Medulla oblongata (tissue), 1 donor: ENCODE measurements around the gene C2orf69.

Experiments
- DNase-seq: peaks from one replicate; pipeline ENCODE4 v3.0.0-alpha.2; 2015; ENCODE audit errors: extremely low spot score

C2orf69 gene

DNA sequence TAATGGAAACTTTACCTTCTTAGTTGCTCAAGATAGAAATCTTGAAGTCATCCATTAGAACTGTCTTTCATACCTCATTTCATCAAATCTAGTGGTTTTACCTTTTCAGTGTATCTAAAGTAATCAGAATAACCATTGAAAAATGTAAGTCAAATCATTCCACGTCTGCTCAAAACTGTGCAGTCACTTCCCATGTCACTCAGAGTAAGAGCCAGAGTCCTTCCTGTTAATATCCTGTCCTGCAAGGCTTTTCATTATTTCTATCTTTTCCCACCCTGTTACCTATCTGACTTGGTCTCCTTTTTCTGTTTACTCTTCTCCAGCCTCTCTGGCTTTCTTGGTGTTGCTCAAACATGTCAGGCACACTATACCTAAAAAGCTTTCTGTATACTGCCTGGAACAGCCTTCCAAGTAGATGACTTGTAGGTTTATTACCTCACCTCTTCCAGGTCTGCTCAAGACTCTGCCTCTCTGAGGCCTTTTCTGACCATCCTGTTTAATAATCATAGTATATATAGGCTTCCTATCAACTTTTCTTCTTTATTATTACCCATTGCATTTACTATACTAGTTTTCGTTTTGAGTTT lies 3.4 kb downstream of the C2orf69 start:
- no peak for DNase-seq

DNA sequence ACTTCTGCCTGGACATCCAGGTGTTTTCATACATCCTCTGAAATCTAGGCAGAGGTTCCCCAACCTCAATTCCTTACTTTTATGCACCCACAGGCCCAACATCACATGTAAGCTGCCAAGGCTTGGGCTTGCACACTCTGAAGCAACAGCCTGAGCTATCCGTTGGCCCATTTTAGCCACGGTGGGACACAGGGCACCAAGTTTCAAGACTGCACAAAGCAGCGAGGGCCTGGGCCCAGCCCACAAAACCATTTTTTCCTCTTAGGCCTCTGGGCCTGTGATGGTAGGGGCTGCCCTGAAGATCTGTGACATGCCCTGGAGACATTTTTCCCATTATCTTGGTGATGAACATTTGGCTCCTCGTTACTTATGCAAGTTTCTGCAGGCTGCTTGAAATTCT lies 5.9 kb downstream of the C2orf69 start:
- no peak for DNase-seq

DNA sequence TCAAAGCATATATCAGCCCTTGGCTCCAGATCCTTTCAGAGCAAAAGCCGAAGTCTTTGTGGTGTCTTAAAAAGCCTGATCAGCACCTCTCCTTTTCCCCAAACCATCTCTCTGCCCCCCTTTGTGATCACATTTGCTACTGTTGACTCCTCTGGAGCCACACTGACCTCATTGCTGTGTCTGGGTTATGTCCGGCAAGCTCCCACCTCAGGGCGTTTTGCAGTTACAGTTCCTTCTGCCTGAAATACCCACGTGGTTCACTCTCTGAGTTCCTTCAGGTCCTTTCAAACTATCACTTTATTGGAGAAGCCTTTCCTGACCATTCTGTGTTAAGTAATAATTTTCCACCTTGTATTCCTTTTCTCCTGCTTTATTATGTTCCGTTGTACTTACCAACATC lies 11.8 kb downstream of the C2orf69 start:
- peak; percentile 57 for DNase-seq

DNA sequence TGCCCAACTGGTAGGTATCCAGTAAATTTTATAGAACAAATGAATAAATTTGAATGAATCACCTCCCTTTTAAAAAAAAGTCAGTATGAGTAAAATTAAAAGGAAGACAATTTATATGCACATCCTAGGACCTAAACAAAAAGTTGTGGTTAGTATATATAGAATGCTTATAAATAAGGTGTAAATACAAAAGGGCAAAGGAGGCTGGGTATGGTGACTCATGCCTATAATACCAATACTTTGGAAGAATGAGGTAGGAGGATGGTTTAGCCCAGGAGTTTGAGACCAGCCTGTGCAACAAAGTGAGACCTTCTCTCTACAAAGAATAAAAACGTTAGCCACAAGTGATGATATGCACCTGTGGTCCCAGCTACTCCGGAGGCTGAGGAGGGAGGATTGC lies 12.8 kb downstream of the C2orf69 start:
- DNase-seq: no peak

DNA sequence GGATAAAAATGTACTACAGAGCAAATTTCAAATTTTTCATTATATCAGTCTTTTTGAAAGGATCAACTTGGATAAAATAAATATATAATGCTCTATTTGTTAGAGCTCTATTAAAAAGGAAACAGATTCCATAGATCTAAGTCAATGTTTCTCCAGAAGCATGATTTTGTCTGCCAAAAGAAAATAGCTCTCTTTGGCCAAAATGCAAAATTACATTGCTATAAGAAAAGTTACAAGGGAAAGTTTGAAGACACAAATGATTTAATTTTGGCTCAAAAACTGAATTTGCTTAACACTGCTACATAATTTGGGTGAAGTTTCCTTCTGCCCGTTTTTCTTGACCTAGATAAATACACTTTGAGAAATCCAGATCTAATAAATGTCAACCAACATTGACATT lies 15.7 kb downstream of the C2orf69 start:
- no peak for DNase-seq

DNA sequence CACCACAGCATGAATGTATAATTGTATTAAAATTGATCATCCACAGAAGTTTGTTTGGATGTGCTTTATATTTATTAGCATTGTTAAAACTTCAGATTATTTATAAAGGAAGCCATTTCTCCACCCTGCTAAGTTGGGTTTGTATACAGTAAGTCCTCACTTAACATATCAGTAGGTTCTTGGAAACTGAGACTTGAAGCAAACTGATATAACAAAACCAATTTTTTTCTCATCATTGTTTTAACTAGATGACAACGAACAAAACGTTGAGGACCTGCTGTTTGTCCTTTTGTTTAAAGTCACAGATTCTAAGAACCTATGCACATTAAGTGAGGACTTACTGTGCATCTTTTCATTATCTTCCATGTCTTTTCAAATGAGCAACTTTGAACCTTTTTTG lies 17.1 kb downstream of the C2orf69 start:
- DNase-seq: no peak

DNA sequence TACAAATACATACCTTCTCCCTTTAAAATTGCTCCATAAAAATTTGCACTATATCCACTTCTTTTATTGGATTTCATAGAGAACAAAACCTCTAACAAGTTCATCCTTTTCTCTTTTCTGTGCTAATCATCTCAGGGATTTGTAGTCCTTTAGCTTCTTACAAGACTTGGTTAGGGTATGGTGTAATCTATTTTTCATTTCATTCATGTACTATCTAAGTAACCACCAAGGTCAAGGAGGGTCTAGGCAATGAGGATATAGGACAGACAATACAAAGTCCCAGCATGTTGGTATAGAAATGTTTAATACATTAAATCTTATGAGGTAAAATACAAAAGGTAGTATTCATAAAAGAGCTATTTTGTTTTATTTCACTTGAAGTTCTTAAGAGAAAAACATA lies 17.5 kb downstream of the C2orf69 start:
- DNase-seq: no peak

DNA sequence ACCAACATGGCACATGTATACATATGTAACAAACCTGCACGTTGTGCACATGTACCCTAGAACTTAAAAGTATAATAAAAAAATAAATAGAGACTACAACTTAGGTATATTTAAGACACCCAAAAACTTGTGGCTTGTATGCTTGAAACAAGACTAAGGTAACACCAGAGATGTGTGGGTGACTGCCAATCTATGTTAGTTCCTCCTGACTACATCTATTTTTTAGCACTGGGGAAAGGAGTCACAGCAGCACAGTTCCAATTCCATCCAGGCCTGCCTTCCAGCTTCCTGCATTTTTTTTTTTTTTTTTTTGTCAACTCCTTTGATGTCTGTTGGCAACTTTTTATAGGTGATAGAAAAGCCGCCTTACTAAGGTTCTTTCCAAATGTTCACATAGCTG lies 18.2 kb downstream of the C2orf69 start:
- peak; percentile 29 for DNase-seq

DNA sequence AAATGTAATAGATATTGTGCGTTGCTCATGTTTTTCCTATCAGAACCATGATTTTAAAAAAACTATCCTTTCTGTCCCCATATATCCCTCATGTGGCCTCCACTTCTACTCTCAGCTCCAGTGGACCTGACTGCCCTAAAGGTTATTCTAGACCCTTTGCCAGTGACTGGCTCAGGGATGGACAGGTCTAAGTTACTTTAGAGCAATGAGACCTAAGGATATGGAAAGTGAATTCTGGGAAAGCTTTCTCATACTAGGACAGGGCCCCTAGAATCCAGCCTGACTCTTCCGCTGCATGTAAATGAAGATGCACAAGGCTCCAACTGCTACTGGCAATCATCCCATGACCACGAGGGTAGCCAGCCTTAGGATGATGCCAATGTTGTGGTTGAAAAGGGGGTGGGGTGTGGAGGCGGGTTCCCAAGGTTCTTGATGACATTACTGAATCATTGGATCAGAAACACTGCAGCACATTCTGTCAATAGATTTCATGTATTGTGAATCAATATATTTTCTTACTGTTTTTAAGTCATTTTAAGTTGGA lies 21.3 kb downstream of the C2orf69 start:
- peak; percentile 95 for DNase-seq

DNA sequence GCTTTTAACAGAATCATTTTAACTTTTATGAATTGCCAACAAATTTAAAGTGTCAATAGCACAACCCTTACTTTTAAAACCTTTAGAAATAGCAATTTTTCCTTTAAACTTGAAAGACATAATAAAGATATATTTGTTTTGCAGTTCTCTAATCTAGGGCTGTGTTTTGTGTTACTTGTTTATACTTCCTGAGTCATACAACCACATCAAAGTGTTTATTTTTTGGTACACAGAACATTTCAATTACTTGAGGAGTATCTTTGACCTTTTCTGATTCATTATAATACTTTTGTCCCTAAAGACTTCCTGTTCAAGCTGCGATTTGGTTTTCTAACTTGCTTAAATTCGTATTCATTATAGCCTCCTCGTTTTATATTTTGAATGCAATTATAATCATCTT lies 22.4 kb downstream of the C2orf69 start:
- no peak for DNase-seq

DNA sequence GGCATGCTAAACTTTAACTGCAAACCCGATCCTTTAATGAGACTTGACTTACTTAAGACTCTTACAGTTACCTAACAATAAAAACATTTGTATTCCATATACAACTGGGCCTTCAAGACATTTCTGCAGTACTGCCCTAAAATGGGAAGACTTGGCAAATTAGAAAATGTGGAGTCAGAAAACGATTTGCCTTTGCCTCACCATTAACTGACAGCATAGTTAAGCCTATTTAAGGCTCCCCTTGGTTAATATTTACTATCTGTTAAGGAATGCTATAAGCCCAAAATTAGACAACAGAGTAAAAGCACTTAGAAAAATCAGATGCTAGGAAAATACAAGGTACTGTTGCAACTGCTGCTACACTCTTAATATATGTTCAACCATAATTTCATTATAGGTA lies 25.5 kb downstream of the C2orf69 start:
- DNase-seq: no peak

DNA sequence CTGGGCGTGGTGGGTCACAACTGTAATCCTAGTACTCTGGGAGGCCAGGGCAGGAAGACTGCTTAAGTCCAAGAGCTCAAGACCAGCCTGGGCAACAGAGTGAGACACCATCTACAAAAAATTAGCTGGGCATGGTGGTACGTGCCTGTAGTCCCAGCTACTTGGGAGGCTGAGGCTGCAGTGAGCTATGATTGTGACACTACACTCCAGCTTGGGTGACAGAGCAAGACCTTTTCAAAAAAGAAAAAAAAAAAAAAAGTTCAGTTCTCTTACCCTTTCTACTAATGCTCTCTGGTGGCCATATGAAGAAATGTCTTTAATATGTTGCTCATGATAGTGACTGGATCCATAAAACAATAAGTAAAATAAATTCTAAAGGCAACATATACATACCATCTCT lies 29.3 kb downstream of the C2orf69 start:
- no peak for DNase-seq

DNA sequence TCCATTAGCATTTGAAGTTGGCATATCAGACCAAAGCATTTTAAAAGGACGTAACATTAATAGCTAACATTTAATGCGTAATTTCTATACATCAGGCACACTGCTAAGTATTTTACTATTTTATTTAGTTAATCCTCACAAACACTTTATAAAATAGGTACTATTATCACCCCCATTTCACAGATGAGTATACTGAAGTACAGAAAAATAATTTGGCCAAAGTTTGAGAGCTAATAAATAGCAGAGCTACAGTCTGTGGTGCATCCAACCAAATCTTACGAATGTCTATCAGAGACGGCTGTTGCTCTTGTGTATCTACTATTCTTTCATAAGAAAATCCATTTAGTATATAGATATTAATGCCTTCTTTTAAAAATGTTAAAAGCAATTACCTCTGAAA lies 32.3 kb downstream of the C2orf69 start:
- no peak for DNase-seq

DNA sequence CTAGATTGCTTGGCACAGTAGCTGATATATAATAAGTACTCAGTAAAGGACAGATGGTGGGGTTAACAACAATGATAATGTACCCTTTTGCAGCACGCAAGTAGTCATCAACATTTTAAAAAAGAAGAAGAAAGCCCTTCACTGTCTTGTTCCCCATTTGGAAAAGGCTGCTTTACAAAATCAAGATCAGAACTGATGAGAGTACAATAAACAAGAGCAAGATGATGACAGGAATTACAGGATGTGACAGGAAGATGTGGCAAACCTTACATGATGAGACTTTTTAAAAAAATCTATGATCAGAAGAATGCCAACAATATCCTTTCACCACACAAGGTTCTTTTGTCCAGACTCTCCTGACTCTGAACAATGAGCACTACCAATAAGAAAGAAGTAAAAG lies 35.1 kb downstream of the C2orf69 start:
- no peak for DNase-seq

DNA sequence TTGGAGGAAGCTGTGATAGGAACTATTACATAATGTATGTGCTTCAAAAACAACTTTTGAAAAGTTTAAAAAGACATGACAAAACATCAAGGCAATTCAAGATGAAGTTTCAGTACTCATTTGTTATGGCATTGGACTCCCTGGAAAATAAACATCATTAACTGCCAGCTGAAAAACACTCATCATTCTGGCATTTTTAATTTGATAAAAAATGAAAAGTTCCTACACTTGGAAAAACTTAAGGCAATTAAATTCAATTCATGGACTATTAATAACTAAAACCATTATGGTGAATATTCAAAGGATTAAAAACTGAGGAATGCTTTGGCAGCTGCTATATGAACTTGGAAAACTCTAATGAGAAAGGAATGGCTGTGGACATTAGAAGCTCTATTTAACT lies 35.7 kb downstream of the C2orf69 start:
- DNase-seq: no peak

DNA sequence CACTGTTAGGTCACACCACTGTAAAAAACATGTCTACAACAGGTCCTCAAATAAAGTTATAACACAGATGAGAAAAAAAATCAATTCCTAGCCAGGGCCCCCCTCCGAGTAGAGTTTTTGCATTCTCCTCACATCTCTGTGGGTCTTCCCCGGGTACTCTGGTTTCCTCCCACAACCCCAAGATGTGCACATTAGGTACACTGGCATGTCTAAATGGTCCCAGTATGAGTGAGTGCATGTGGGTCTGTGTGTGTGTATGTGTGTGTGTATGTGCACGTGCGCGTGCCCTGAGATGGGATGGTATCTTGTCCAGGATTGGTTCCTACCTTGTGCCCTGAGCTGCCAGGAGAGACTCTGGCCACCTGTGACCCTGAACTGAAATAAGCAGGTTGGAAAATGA lies 39.3 kb downstream of the C2orf69 start:
- no peak for DNase-seq

DNA sequence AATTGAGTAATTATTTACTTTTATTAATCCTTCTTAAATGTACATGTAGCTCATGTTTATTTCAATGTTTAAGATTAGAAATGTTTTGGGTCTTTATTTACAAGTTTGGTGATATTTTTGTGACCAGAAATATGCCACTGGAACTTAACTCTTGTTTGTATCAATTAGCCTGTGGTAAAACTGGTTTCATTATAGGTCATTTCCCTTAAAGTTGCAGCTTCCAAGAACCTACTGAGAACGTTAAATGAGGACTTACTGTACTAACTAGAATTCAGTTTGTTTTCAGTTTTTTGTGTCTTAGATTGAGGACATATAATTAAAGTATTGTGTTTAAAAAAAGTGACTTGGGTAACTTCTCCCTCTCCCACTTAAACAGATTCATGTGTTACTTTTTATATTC lies 39.9 kb downstream of the C2orf69 start:
- no peak for DNase-seq

DNA sequence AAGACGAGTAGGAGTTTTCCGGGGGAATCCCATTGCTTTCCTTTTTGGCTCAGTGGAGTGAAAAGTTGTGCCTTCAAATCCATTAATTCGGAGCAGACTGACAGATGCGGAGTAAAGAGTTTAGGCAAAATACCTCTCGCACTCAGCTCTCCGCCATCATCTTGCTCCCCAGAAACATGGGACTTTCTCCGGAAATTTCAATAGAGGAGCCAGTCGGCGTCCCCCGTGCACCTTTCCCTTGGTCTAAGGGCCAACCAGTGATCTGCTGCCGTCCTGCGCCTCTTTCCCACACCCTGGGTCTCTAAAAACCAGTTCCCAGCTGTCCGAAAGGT lies 43.9 kb downstream of the C2orf69 start:
- DNase-seq: peak; percentile 23

DNA sequence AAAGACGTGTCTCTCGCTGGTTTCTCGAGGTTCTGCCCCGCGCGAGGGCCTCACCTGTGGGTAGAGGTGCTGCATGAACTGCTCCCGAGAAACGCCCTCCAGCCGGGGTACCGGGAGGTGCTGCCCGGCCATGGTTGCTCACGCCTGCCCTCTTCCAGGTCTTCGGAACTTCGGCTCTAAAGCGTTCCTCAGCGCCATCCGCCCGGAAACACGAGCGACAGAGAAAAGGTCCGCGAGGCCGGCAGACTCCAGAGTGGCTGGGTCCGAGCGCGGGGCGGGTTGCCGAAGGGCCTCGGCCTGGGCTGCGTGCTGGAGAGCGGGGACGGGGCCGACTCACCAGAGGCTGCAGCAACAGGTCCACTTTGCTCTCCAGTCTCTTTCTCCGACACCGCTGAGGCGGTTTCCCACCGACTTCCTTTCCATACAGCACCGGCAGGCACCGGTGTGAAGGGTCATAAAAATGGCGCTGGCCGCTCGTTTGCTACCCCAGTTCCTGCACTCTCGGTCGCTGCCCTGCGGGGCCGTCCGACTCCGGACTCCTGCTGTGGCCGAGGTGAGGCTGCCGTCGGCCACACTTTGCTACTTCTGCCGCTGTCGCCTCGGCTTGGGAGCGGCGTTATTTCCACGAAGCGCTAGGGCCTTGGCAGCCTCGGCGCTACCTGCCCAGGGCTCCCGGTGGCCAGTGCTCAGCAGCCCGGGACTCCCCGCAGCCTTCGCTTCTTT lies 44.4 kb downstream of the C2orf69 start, which contains the start of the genes MAIP1 and TYW5:
MAIP1 (plus strand) TSS at position 244 of the 723 bp plus-strand sequence; CDS start at position 461, 217 bp downstream.
TYW5 (minus strand) TSS at position 153 of the 723 bp plus-strand sequence; CDS start at position 132, 21 bp downstream.
- DNase-seq: peak; percentile 87

DNA sequence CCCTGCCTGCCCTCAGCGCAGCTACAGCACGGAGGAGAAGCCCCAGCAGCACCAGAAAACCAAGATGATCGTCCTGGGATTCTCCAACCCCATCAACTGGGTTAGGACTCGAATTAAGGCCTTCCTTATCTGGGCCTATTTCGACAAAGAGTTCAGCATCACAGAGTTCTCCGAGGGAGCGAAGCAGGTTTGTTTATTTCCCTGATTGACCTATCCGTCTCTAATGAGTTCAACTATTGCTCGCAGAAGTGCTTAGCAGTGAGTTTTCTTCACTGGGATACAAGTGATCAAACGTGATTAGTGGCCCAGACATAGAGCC lies 44.9 kb downstream of the C2orf69 start:
- peak; percentile 19 for DNase-seq

DNA sequence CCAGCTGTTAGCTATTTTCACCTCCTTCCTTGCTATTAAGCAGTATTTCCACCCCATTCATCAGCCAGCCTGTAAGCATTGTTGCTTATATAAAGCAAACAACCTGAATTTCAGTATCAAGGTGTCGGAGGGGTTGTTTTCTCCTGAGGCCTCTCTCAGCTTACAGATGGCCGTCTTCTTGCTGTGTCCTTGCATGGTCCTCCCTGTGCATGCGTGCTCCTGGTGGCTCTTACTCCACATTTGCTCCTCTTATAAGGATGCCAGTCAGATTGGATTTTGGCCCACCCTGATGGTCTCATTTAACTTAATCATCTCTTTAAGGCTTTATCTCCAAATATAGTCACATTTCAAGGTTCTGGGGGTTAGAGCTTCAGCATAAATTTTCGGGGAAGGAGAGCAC lies 46.9 kb downstream of the C2orf69 start:
- no peak for DNase-seq

DNA sequence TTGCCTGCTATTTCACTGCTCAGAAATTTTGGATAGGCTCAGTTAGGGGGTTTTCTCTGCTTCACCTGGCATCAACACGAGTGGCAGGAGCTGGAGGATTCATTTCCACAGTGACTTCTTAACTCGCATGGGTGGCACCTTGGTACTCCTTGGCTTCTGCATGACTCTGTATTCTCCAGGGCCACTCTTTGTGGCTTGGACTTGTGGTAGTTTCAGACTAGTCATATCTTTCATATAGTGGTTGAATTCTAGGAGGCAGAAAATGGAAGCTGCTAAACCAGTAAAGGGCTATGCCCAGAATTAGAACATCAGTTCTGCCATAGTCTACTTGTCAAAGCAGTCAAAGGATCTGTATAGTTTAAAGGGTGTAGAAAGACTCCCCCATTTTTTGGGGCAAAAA lies 51.1 kb downstream of the C2orf69 start:
- DNase-seq: no peak

DNA sequence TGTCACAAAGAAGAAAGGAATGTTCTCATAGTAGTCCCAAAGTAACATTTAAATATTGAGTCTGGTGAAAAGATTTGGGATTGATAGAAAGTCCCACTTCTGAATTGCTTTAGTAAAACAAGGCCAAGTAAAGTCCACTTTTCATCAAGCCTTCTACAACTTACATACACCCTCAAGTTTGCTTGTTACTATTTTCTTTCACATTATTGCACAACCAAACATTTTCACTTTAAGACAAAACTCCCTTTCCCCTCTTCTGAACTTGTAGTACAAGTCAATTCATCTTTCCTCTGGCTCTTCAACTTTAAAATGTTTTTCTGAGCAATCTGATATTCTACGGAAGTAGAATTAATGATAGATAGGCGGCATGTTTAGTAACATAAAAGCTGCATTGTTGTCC lies 55.3 kb downstream of the C2orf69 start:
- DNase-seq: no peak

DNA sequence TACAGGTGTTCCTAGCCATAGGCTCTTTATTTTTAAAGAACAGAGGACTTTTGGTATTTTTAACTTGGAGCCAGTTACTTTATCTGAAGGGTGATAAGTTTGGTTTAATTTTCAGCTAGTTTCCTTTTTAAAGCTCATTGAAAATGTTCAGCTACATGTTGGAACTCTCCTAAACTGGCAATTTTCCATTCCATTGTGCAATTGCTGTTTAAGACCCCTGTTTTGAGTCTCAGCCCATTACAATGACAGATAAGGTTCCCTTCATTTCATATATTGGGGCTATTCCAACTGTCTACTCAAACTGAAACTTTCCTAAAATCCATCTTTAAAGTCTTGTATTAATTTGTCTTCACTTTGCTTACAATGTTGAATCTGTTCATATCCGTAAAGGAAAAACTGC lies 55.9 kb downstream of the C2orf69 start:
- no peak for DNase-seq
